SH-SY5Y (cell line): ENCODE results near the gene PTGES.

Experiments used
- GATA2 ChIP-seq: IDR thresholded peaks from 2 replicates; pipeline ENCODE4 v1.6.1; 2011; ENCODE audit warnings: mild to moderate bottlenecking, low read depth, low read length
- GATA3 ChIP-seq: IDR thresholded peaks from 2 replicates; pipeline ENCODE4 v1.6.1; 2011; ENCODE audit warnings: low read depth, mild to moderate bottlenecking, low read length, moderate library complexity

Gene PTGES

GRCh38 chr9:129735546-129735945 lies 17.3 kb downstream of the PTGES start:
- TF ChIP-seq GATA2 (no peak), GATA3 (no peak)

GRCh38 chr9:129733632-129733953 lies 19.2 kb downstream of the PTGES start:
- TF ChIP-seq GATA2 (no peak), GATA3 (no peak)

- no peak for TF ChIP-seq GATA3
- TF ChIP-seq GATA2: no peak
These were observed 19.8 kb downstream of the PTGES start for GRCh38 chr9:129732946-129733631.

- TF ChIP-seq GATA3 (no peak), GATA2 (no peak)
These were observed 20.7 kb downstream of the PTGES start for GRCh38 chr9:129732100-129732499.

GRCh38 chr9:129731477-129732085 lies 21.3 kb downstream of the PTGES start:
- no peak for TF ChIP-seq GATA2
- no peak for TF ChIP-seq GATA3

- TF ChIP-seq GATA3: no peak
- no peak for TF ChIP-seq GATA2
These were observed 24.1 kb downstream of the PTGES start for GRCh38 chr9:129728744-129729143.

GRCh38 chr9:129726322-129727160 lies 26.3 kb downstream of the PTGES start:
- no peak for TF ChIP-seq GATA3
- no peak for TF ChIP-seq GATA2

GRCh38 chr9:129725795-129726251 lies 27.0 kb downstream of the PTGES start:
- no peak for TF ChIP-seq GATA3
- TF ChIP-seq GATA2: no peak

- no peak for TF ChIP-seq GATA2
- TF ChIP-seq GATA3: no peak
These were observed 28.2 kb downstream of the PTGES start for GRCh38 chr9:129724456-129725190.

- no peak for TF ChIP-seq GATA2
- no peak for TF ChIP-seq GATA3
These were observed 29.9 kb downstream of the PTGES start for GRCh38 chr9:129722913-129723312.

GRCh38 chr9:129720865-129721545 lies 31.8 kb downstream of the PTGES start:
- TF ChIP-seq GATA2: no peak
- no peak for TF ChIP-seq GATA3

GRCh38 chr9:129720181-129720864 lies 32.5 kb downstream of the PTGES start:
- TF ChIP-seq GATA3 (no peak), GATA2 (no peak)

- TF ChIP-seq GATA2: no peak
- no peak for TF ChIP-seq GATA3
These were observed 33.7 kb downstream of the PTGES start for GRCh38 chr9:129719135-129719534.
